Measurements from ENCODE around the gene ATXN7.

- no peak for TF ChIP-seq CTCF (conservative IDR thresholded peaks at IDR 0.05; ENCODE audit: low read depth, low read length)
- no peak for TF ChIP-seq EZH2phosphoT487 (IDR thresholded peaks at IDR 0.05; ENCODE audit: borderline replicate concordance, low read length)
- TF ChIP-seq EZH2 (IDR thresholded peaks at IDR 0.05; ENCODE audit: low read length, unreplicated experiment): no peak
These were observed 92.3 kb downstream of the ATXN7 start for GRCh38 chr3:63955830-63956545.
